SW480 (cell line): ENCODE data around the gene HSPB2.
"Not testable (repeated sequence)": the region's sequence is repeated elsewhere in the genome, so short reads cannot be mapped to it uniquely, and the experiment has no call there.

Experiments
- DNase-seq: peaks from one replicate; pipeline ENCODE4 v3.0.0-alpha.2; 2016; ENCODE audit warnings: low spot score

Gene HSPB2

GRCh38 chr11:111912535-111912934 is at the start of gene HSPB2:
TSS of gene HSPB2 (plus strand) at chr11:111912734. CDS start at chr11:111912830, 96 bp downstream.
- no peak for DNase-seq

DNA sequence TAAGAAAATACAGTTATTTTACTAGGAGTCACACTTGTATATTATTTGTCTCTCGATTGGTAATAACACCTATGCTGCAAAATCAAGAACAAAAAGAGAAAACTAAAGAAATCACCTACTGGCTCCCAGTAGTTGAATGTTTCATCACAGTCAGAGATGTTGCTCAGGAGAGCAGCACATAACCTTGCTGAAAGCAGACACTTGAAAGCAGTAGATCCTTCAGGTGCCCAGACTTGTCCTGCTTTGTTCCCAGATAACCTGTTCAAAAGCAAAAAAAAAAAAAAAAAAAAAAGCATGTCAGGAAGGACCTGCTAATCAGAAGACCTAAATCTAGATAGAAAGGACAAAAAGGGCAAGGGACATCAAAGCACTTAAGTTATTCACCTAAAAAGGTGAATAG is 42.4 kb upstream of the HSPB2 start:
- DNase-seq = no peak

DNA sequence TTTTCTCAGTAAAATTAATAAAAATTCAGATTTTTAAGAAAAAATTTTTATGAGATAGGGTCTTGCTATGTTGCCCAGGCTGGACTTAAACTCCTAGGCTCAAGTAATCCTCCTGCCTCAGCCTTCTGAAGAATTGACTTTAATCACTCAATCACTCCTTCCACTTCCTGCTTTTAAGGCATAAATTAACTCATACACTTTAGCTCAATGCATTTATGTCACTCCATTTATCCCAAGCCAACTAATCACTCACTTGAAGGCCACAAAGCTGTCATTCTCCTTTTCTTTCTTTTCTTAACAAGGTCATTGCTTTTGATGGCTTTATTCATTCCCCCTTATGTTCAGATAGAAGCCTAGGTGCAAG is 42.0 kb upstream of the HSPB2 start:
- no peak for DNase-seq

DNA sequence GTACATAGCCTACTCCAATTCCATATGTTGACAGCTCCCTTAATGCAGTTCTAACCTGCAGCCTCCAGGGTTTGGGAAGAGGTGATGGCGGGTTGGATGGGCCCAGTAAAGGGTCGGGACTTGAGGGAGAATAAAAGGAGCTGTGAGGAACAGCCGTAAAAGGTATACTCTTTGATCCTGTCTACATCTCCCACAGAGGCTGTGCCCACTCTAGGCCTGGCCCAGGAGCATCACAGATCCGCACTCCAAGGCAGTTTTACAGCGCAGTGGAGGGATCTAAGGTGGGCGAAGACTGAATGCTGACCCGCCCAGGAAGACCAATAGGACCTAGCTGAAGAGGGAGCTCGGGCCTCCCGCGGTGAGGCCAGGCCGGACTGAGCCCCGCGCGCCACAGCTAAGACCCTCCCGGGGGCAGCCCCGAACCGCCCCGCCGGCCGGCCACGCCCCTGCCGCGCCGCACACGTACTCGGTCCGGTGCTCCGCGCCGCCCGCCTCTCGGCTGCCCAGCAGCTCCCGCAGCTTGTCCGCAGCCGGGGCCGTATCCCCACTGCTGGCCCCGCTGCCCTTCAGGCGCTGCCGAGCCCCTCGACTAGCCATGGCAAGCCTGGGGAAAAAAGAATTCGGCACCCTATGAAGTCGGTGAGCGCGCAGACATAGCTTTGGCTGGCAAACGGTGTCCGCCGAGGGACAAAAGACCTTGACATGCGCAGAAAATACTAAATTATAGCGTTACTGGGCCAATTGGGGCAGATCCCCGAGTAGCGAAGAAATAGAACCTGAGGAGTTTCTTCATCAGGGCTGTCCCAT is 41.4 kb upstream of the HSPB2 start, which contains the start of gene ALG9:
ALG9 (minus strand) TSS at position 696 of the 807 bp plus-strand sequence; CDS start at position 597, 99 bp downstream.
- peak; percentile 85 for DNase-seq

GRCh38 chr11:111871693-111872161 is 40.8 kb upstream of the HSPB2 start:
- DNase-seq = peak; percentile 8

- DNase-seq = peak; percentile 56
Observed at GRCh38 chr11:111878385-111878848, 34.1 kb upstream of the HSPB2 start.

DNA sequence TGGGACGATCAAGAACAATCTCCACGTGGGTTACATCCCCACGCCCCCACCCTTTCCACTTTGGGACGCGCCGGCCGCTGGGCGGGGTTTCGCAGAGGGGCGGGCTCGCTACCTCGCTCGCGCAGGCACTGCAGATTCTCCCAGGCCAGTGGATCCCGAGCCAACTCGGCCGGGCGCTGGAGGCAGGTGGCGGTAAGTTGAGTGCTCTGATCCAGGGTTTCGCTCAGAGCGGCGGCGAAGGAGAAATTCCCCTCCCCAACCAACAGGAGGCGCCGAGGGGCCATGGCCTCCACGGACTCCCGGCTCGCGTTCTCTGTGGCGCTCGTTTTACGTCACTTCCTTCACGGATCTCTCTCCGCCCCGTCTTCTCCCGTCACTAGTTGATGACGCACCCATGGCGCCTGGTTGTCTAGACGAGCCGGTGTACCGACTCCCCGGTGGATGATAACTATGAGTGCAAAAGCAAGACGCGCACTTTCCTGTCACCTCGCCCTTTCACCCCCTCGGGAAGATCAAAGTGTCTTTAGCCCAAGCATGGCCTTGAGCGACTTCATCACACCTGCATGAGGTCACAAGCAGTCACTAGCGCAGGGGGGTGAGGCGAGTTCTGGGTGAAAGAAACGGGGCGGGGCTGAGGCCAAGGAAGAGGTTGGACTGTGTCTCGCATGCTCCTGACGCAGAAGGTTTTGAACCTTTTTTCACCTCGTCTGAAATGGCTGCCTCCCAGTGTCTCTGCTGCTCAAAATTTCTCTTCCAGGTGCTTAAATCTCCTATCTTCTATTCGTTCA is 33.5 kb upstream of the HSPB2 start, which contains the start of the genes CFAP68 and FDXACB1:
CFAP68 (plus strand) TSS at position 693 of the 788 bp plus-strand sequence; CDS start at position 713, 20 bp downstream.
FDXACB1 (minus strand) TSS at position 317 of the 788 bp plus-strand sequence; CDS start at position 284, 33 bp downstream.
- DNase-seq = peak; percentile 97

- DNase-seq = no peak
Observed at GRCh38 chr11:111879637-111879960, 32.9 kb upstream of the HSPB2 start.

DNA sequence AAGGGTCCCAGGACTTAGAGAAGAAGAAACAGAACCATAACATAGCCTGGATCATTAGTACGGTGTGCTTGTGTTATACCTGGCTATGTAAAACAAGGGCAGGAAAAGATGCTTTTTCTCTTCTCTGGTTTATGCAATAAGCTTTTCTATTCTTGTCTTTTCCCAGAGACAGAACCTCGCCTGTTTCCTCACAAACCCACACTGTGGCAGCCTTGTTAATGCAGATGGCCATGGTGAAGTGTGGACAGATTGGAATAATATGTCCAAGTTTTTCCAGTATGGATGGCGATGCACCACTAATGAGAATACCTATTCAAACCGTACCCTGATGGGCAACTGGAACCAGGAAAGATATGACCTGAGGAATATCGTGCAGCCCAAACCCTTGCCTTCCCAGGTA is 30.3 kb upstream of the HSPB2 start:
- no peak for DNase-seq

DNA sequence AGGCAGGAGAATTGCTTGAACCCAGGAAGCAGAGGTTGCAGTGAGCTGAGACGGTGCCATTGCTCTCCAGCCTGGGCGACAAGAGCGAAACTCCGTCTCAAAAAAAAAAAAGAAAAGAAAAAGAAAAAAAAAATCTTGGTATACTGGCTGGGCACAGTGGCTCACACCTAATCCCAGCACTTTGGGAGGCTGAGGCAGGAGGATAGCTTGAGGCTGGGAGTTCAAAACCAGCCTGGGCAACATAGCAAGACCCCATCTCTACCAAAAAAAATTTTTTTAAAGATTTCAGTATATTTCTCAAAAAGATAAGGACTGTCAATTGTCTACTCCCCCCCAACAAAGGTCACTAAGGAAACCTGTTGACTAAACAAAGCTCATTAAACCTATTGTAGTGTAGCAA is 27.5 kb upstream of the HSPB2 start:
- not testable (repeated sequence) for DNase-seq

DNA sequence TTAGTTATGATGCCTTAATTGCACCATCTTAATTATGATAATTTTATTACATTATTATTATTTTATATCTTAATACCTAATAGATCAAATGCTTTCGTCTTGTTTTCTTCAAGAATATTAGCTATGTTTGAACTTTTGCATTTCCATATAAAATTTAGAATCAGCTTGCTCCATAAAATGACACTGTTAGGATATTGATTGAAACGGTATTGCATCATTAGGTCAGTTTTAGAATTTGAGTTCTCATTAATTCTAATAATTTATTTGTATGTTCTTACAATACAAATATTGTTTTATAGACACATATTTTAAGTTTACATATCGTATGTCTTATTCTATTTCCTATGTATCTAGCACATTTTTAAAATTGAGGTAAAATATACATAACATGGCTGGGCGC is 26.5 kb upstream of the HSPB2 start:
- DNase-seq = no peak

DNA sequence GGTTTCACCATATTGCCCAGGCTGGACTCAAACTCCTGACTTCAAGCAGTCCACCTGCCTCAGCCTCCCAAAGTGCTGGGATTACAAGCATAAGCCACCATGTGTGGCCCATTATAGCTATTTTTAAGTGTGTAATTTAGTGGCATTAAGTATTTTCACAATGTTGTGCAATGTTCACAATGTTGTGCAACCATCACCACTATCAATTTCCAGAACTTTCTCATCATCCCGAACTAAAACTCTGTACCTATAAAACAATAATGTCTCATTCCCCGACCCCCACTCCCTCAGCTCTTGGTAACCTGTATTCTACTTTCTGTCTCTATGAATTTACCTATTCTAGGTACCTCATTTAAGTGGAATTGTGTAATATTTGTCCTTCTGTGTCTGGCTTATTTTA is 25.7 kb upstream of the HSPB2 start:
- no peak for DNase-seq

- no peak for DNase-seq
Observed at GRCh38 chr11:111905411-111905810, 7.1 kb upstream of the HSPB2 start.

DNA sequence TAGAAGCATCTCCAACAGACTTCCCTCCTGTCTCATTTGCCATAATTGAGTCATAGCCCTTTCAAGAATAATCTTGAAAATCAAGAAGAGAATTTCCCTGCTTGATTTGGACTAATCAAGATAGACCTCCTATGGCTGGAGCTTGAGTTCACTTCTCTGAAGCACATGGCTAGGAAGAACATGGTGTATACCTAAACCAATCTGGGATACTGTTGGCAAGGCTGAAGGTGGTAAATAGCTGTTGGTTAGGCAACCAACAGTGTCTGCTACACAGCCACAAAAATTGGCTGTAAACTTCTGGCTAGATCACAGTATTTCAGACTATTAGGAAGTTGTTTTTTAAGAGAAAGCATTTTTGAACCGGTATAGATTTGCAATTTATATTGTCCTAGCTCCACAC is 5.9 kb upstream of the HSPB2 start:
- no peak for DNase-seq

- no peak for DNase-seq
Observed at GRCh38 chr11:111908639-111909305, 3.8 kb upstream of the HSPB2 start.

GRCh38 chr11:111909378-111909777 is 3.2 kb upstream of the HSPB2 start:
- DNase-seq = no peak

DNA sequence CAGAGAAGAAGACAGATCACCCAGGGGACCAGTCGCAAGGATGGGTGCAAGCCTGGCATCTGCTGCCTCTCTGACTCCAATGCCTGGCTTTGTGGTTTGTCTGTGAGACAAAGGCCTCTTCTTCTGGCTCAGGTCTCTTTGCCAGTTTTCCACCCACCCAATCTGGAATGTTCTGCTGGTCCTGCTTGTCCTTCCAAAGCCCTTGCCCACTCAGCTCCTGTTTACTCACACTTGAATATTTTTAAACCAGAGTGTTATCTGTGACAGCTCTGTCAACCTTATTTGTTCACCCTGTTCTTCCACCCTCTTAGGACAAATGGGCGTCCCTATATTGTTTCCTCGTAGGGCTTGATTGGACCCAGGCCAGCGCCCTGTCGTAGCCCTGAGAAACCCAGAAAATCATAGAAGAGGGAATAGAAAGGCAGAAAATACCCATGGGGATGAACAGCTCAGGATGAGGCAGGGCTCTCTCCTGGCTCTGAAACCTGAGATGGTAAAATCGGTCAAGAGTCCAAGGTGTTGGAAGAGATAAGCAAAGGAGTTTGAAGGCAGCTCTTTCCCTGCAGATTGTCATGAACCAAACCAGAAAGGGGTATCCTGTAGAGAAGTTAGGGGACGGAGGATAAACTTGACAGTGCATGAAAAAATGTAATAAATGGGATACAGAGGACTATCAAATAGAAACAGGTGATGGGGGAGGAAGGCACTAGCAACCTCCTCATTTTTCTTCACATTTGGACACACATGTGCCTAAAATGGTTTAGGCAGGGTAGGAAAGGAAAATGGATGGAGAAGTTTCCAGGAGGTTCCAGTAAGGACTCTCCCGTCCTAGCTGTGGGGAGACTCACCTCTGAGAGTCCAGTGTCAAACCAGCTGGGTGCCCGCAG is 1.6 kb upstream of the HSPB2 start:
- DNase-seq = peak; percentile 16

GRCh38 chr11:111911563-111912401 is 752 bp upstream of the HSPB2 start, which contains the start of gene CRYAB:
TSS of gene CRYAB (minus strand) at chr11:111911770. CDS start at chr11:111911724, 46 bp downstream.
- DNase-seq = peak; percentile 25

GRCh38 chr11:111913031-111913861 is 712 bp downstream of the HSPB2 start:
- DNase-seq = no peak
